ENCODE results near the gene N4BP2L2.

N4BP2L2 gene

GRCh38 chr13:32409561-32410421, 128.8 kb downstream of the N4BP2L2 start:
- peak overlapping the region; percentile 16 for H3K4me3 ChIP-seq (ENCODE audit: control insufficient read depth, low read depth, low read length)
- DNase-seq (ENCODE audit: low read depth): peak; percentile 81
- no peak for TF ChIP-seq CTCF (conservative IDR thresholded peaks at IDR 0.05; ENCODE audit: control insufficient read depth, insufficient read depth, low read depth, low read length)

GRCh38 chr13:32409001-32409313, 129.6 kb downstream of the N4BP2L2 start:
- H3K4me3 ChIP-seq (ENCODE audit: control insufficient read depth, low read depth, low read length): no peak overlapping the region
- DNase-seq (ENCODE audit: low read depth): no peak
- TF ChIP-seq CTCF (conservative IDR thresholded peaks at IDR 0.05; ENCODE audit: control insufficient read depth, insufficient read depth, low read depth, low read length): no peak

- H3K4me3 ChIP-seq (ENCODE audit: control insufficient read depth, low read depth, low read length): no peak overlapping the region
- no peak for DNase-seq (ENCODE audit: low read depth)
- no peak for TF ChIP-seq CTCF (conservative IDR thresholded peaks at IDR 0.05; ENCODE audit: control insufficient read depth, insufficient read depth, low read depth, low read length)
Observed at GRCh38 chr13:32408296-32409000, 130.1 kb downstream of the N4BP2L2 start.

- no peak for DNase-seq (ENCODE audit: low read depth)
- H3K4me3 ChIP-seq (ENCODE audit: control insufficient read depth, low read depth, low read length): no peak overlapping the region
- no peak for TF ChIP-seq CTCF (conservative IDR thresholded peaks at IDR 0.05; ENCODE audit: control insufficient read depth, insufficient read depth, low read depth, low read length)
Observed at GRCh38 chr13:32407854-32408253, 130.7 kb downstream of the N4BP2L2 start.

GRCh38 chr13:32403108-32403507, 135.5 kb downstream of the N4BP2L2 start:
- DNase-seq (ENCODE audit: low read depth): no peak
- TF ChIP-seq CTCF (conservative IDR thresholded peaks at IDR 0.05; ENCODE audit: control insufficient read depth, insufficient read depth, low read depth, low read length): no peak
- H3K4me3 ChIP-seq (ENCODE audit: control insufficient read depth, low read depth, low read length): no peak overlapping the region

GRCh38 chr13:32391101-32391619, 147.4 kb downstream of the N4BP2L2 start:
- TF ChIP-seq CTCF (conservative IDR thresholded peaks at IDR 0.05; ENCODE audit: control insufficient read depth, insufficient read depth, low read depth, low read length): no peak
- no peak overlapping the region for H3K4me3 ChIP-seq (ENCODE audit: control insufficient read depth, low read depth, low read length)
- DNase-seq (ENCODE audit: low read depth): no peak

Measured in fibroblast of mammary gland (primary cell).